NK-92 (cell line): ENCODE data around the gene ST6GALNAC5.
"Not testable (repeated sequence)": the region's sequence is repeated elsewhere in the genome, so short reads cannot be mapped to it uniquely, and the experiment has no call there.

Source experiments
- DNase-seq: peaks from one replicate; lab custom pipeline; 2025; ENCODE audit not compliant: unreplicated experiment; lab: John Stamatoyannopoulos, UW

Gene ST6GALNAC5

GRCh38 chr1:76866566-76866965 lies 714 bp upstream of the ST6GALNAC5 start:
- DNase-seq, result no peak

DNA sequence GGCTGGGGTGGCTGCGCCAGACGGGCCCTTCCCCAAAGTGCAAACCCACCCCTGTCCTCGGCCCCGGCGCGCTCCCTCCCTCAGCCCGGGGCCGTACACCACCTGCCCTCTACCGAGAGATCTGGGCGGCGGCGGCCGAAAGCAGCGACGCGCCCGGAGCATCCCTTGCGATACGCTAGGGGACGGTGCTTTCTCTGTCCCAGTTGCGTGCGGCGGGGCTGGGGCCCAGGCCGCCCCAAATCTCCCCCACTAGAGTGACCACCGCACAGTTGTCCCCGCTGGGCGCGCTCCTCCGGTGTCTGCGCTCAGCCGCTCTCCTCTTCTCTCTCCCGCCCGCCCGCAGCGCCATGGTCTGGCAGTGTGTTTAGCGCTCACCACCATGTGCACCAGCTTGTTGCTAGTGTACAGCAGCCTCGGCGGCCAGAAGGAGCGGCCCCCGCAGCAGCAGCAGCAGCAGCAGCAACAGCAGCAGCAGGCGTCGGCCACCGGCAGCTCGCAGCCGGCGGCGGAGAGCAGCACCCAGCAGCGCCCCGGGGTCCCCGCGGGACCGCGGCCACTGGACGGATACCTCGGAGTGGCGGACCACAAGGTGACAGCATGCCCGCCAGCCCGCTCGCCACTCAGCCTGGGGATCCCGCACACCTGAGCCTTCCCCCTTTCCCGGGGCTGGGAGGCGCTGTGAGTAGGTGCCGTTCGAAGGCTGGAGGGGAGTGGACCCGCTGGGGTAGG lies 1.0 kb downstream of the ST6GALNAC5 start:
- DNase-seq, result no peak

DNA sequence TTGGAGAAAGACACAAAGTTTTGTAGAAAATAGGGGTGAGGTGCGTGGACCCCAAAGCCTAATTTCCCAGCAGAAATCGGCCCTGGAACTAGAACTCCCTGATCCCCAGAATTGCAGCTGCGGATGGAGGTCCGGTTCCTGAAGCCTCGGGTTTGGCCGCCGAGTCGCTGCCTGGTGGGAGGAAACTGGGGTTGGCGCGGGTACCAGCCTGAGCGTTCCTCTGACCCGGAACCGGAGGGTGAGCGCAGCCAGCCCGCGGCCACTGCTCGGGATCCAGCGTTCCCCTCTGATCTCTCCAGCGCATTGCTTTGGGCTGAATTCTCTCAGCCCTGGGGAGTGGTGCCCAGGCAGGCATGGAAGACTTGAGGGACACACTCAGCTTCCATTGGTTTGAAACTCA lies 1.6 kb downstream of the ST6GALNAC5 start:
- no peak for DNase-seq

GRCh38 chr1:76870037-76870436 lies 2.8 kb downstream of the ST6GALNAC5 start:
- DNase-seq, result no peak

DNA sequence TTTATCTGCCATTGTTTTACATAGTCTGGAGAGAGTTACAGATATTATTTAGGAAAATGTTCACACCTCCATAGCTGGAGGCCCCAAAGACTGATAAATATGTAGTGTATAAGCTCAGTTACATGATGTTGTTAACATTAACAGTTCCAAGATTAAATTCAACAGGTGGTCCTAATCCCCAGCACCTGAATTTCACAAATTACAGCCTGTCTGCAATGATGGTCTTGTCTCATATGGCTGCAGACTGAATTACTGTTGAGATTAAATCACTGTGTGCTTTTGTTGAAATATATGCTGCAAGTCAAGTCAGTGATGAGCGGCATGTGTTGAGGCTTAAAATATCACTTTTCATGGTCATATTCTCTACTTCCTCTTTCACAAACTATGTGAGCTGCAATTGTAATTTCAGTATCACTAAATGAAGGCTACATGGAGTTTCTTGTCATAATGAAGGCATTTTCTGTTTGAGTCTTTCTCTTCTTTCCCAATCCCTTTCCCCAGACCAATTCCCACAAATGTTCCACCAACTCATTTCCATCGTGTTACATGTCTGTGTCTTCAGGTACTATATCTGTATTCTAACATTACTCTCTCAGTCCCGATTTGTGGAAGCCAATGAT lies 4.2 kb downstream of the ST6GALNAC5 start:
- no peak for DNase-seq

DNA sequence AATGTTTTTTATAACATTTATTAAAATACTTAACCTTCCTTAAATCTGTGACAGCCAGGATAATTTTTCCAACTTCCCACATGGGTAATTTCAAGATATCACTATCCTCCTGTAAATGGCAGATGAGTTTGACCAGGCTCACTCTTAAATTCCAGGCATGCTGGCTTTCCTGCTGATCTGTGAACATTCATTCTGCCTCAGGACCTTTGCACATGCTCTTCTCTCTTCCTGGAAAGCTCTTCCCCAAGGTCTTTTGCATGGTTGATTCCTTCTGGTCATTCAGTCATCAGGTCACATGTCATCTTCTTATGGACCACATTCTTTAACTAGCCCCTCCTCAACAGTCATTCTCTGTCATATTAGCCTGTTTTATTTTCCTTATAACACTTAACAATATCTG lies 5.7 kb downstream of the ST6GALNAC5 start:
- DNase-seq, result no peak

GRCh38 chr1:76876655-76877395 lies 9.5 kb downstream of the ST6GALNAC5 start:
- DNase-seq, result no peak

GRCh38 chr1:76879014-76879413 lies 11.7 kb downstream of the ST6GALNAC5 start:
- DNase-seq, result not testable (repeated sequence)

DNA sequence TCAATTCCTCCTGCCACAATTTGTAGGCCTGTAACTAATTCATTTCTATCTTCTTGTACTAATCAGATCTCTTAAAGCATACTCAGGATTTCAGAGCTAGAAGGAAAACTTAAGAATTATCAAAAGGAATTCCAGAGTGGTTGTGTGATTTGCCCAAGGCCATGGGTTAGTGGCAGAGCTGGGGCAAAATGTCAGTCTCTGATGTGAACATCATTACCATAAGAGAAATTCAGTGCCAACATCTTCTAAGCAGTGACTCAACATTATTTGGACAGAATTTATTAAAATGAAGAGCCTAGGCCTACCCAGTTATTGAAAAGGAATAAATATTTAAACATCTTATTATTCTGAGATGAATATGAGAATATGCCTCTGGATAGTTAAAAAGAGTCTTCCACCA lies 14.5 kb downstream of the ST6GALNAC5 start:
- DNase-seq, result no peak

DNA sequence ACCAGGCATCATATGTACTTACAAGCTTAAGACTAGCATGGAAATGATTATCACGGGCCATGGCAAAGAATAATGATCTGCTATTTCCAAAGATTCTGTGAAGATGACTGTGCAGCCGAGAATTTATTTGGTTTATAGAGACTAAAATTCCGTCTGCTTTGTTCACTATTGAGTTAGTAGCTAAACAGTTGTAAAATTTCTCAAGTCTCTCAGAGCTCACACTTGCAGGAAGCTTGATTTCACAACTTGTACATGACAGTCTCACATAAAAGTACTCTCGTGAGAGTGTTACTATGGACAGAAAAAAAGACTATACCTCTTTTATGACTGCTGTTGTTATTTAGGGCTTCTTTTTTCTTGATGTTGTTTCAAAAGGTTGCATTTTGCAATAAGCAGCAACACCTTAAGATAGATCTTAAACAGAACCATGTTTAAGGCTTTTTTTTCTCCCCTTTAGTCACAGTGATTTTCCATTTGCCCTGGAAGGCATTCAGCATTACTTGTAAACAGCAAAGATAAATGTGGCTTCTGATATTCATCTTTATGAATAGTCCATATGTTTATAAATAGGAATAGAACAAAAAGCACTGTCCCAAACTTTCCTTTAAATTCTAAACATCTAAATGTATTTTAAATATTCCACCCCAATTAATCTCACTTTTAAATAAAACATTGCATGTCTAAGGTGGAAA lies 24.8 kb downstream of the ST6GALNAC5 start:
- DNase-seq, result no peak

- no peak for DNase-seq
These were observed 25.4 kb downstream of the ST6GALNAC5 start for GRCh38 chr1:76892675-76893074.

DNA sequence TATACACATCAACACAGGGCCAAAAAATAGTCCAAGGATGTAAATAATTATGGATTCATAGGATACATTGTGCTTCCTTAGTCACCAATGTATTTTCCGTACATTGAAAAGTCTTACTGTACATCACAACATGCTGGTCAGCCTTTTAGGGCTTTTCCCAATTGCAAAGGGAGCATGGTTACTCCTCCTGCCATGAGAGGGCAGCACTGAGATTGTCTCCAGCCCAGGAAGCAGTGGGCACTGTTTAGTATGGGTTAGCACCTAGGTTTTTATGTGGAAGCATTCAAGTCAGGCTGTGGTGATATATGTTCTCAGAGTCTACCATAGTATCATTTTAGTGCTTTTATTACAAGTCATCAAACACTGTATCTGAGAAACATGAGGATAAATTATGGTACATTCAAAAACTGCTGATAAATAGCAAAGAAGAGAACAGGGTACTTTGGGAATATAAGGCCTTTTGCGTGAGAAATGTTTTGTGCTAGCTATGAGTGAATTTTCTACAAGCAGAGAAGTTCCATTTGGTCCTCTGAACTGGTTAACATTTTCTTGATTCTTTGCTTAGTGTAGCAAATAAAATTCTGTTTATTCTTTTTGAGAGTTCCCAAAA lies 34.0 kb downstream of the ST6GALNAC5 start:
- no peak for DNase-seq

DNA sequence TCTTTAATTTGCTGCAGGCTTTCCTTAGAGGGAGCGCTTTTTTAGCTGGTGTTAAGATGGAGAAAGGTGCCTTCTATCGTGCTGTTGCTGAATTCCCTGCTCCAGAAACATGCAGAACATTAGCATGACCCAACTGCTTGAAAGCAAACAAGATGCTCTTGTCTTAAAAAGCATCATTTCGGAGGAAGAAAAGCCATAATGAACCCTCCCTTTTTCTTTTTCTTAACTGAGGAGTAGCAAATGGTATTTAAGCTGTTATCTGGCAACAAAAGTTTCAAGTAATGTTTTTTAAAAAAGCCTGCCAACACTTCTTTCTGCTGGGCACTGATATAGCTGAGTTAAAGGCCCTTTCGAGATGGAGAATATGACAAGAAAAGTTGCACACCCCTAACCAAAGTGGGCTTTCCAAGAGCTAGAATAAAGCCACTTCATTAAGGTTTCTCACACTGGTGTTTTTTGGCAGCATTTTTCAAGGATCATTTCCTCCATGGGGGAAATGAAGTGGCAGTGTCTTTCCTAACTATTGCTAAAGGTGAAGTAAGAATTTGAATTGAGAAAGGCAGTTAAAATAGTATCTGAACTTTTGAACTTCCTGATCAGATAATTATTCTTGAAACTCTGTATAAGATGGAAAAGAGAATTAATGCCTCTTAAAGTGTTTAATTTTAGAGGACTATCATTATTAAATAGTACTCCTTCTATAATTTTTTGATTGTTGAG lies 38.8 kb downstream of the ST6GALNAC5 start:
- DNase-seq, result no peak

- no peak for DNase-seq
These were observed 42.0 kb downstream of the ST6GALNAC5 start for GRCh38 chr1:76909311-76909710.

- no peak for DNase-seq
These were observed 51.8 kb downstream of the ST6GALNAC5 start for GRCh38 chr1:76919085-76919484.

GRCh38 chr1:76921590-76921989 lies 54.3 kb downstream of the ST6GALNAC5 start:
- no peak for DNase-seq

- no peak for DNase-seq
These were observed 58.5 kb downstream of the ST6GALNAC5 start for GRCh38 chr1:76925825-76926224.

DNA sequence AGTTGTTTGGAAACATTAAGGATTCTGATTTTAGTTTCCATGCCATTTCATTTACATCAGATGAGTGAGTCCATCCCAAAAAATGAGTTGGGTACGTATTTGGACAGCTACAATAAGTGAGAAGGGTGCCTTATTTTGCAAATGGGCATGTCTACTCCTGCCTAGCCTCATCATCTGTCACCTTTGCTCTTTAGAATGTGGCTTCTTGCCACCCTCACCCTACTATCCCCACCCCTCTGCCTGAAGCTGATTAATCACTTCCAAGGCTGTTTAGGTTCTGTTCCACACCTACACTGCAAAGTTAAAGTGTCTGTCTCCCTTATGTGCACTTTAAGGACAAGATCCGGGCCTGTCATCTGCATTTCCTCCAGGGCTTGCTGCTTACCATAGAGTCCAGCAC lies 61.2 kb downstream of the ST6GALNAC5 start:
- no peak for DNase-seq

- no peak for DNase-seq
These were observed 61.9 kb downstream of the ST6GALNAC5 start for GRCh38 chr1:76929136-76929535.
